Keratinocyte (primary cell): ENCODE measurements around the gene MBIP.

Source experiments
- EZH2 ChIP-seq: IDR thresholded peaks from one replicate; pipeline ENCODE4 v1.6.1; 2012; ENCODE audit warnings: inconsistent platforms, mild to moderate bottlenecking, low read length, moderate library complexity
- TF ChIP-seq, protein P1 (sequence below), 3 experiments: IDR thresholded peaks in 1 of 3; conservative IDR thresholded peaks in 1 of 3; optimal IDR thresholded peaks in 1 of 3; 2 replicates in 2 of 3; 3 replicates in 1 of 3; pipeline versions ENCODE3 to v1.5.1; 2011; ENCODE audit warnings: low read length in 3 of 3, mild to moderate bottlenecking in 3 of 3, moderate library complexity in 2 of 3, control low read depth in 1 of 3, inconsistent platforms in 1 of 3; ENCODE audit not compliant: insufficient read depth in 2 of 3; ENCODE audit errors: extremely low read depth in 1 of 3

GRCh38 chr14:36320200-36320896 lies at the start of gene MBIP:
- TF ChIP-seq, protein P1, sequence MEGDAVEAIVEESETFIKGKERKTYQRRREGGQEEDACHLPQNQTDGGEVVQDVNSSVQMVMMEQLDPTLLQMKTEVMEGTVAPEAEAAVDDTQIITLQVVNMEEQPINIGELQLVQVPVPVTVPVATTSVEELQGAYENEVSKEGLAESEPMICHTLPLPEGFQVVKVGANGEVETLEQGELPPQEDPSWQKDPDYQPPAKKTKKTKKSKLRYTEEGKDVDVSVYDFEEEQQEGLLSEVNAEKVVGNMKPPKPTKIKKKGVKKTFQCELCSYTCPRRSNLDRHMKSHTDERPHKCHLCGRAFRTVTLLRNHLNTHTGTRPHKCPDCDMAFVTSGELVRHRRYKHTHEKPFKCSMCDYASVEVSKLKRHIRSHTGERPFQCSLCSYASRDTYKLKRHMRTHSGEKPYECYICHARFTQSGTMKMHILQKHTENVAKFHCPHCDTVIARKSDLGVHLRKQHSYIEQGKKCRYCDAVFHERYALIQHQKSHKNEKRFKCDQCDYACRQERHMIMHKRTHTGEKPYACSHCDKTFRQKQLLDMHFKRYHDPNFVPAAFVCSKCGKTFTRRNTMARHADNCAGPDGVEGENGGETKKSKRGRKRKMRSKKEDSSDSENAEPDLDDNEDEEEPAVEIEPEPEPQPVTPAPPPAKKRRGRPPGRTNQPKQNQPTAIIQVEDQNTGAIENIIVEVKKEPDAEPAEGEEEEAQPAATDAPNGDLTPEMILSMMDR (optimal IDR thresholded peaks at IDR 0.05 in 1 of 3, IDR thresholded peaks at IDR 0.05 in 1 of 3, conservative IDR thresholded peaks at IDR 0.05 in 1 of 3; ENCODE audit: extremely low read depth in 1 of 3, insufficient read depth in 2 of 3, low read length in 3 of 3): no peak
- no peak for TF ChIP-seq EZH2
